HG03469 (cell line): ENCODE data around the gene CCNYL1.

Experiments
- ATAC-seq: cut with Tn5 transposase; IDR thresholded peaks from one replicate; pipeline ENCODE4 v1.9.1; 2021; ENCODE audit warnings: mild to moderate bottlenecking, moderate library complexity, moderate number of reproducible peaks; ENCODE audit not compliant: unreplicated experiment

CCNYL1 gene

GRCh38 chr2:207764096-207764630 is 52.7 kb downstream of the CCNYL1 start:
- no peak for ATAC-seq

- ATAC-seq, result no peak
These were observed 54.1 kb downstream of the CCNYL1 start for GRCh38 chr2:207765547-207765946.

GRCh38 chr2:207766041-207766551 is 54.7 kb downstream of the CCNYL1 start:
- ATAC-seq, result no peak

GRCh38 chr2:207766697-207767460 is 55.4 kb downstream of the CCNYL1 start:
- no peak for ATAC-seq

- no peak for ATAC-seq
These were observed 56.2 kb downstream of the CCNYL1 start for GRCh38 chr2:207767461-207768167.

GRCh38 chr2:207768168-207768865 is 56.9 kb downstream of the CCNYL1 start:
- no peak for ATAC-seq

- ATAC-seq, result no peak
These were observed 57.6 kb downstream of the CCNYL1 start for GRCh38 chr2:207768866-207769596.

GRCh38 chr2:207770602-207771404 is 59.4 kb downstream of the CCNYL1 start:
- no peak for ATAC-seq

GRCh38 chr2:207771421-207771820 is 60.0 kb downstream of the CCNYL1 start:
- ATAC-seq, result no peak

GRCh38 chr2:207772081-207772843 is 60.8 kb downstream of the CCNYL1 start:
- ATAC-seq, result no peak

- ATAC-seq, result no peak
These were observed 61.4 kb downstream of the CCNYL1 start for GRCh38 chr2:207772844-207773205.

- no peak for ATAC-seq
These were observed 64.0 kb downstream of the CCNYL1 start for GRCh38 chr2:207775473-207775872.

GRCh38 chr2:207777124-207777523 is 65.7 kb downstream of the CCNYL1 start:
- no peak for ATAC-seq

- no peak for ATAC-seq
These were observed 67.0 kb downstream of the CCNYL1 start for GRCh38 chr2:207778298-207778882.

GRCh38 chr2:207779523-207779922 is 68.1 kb downstream of the CCNYL1 start:
- ATAC-seq, result no peak

- ATAC-seq, result no peak
These were observed 71.0 kb downstream of the CCNYL1 start for GRCh38 chr2:207782238-207783030.

- no peak for ATAC-seq
These were observed 72.1 kb downstream of the CCNYL1 start for GRCh38 chr2:207783514-207783913.

GRCh38 chr2:207784898-207785297 is 73.5 kb downstream of the CCNYL1 start:
- no peak for ATAC-seq
